Measurements from ENCODE around the gene ZIC4.

DNA sequence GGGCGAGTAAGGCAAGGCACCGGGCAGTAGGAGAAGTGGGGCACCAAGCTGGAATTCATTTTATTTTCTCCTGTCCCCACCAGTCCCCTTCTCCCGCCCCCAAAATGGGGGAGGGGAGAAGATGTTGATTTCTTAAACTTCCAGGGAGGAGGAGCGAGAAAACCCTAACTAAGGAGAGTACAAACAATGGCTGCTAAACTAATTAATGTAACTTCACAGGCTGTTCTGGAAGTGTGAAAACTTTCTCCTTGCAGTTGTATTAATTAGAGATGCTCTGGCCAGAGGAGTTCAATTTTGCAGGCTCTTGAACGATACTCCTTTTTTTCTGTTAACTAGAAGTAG, 11.5 kb downstream of the ZIC4 start:
- TF ChIP-seq CTCF (IDR thresholded peaks at IDR 0.05), result no peak
- no peak for TF ChIP-seq POLR2A (IDR thresholded peaks at IDR 0.05)

All from heart left ventricle (tissue), 13 donors.